MM.1S (cell line): ENCODE measurements around the gene ST8SIA5.

Experiments used
- DNase-seq: peaks from one replicate; pipeline ENCODE4 v3.0.0-alpha.2; 2015
- H2AFZ ChIP-seq: fragments of 300-600 bp; sonication (generic); 2 replicates; pipeline ENCODE4 v1.6.0; 2016; ENCODE audit warnings: antibody characterized with exemption, low read length
- H3F3A ChIP-seq: fragments of 300-600 bp; sonication (generic); 2 replicates; pipeline ENCODE4 v1.6.1; 2016; ENCODE audit warnings: mild to moderate bottlenecking, antibody characterized with exemption, low read length, moderate library complexity, mixed read lengths; ENCODE audit not compliant: insufficient read depth
- H3K27ac ChIP-seq: fragments of 300-600 bp; sonication (generic); 2 replicates; pipeline ENCODE4 v1.5.1; 2016; ENCODE audit warnings: mild to moderate bottlenecking, low read length
- H3K27me3 ChIP-seq: fragments of 300-600 bp; sonication (generic); replicated peaks from 2 replicates; pipeline ENCODE4 v1.6.0; 2016; ENCODE audit warnings: low read length; ENCODE audit not compliant: insufficient read depth
- H3K36me3 ChIP-seq: fragments of 300-600 bp; sonication (generic); replicated peaks from 2 replicates; pipeline ENCODE4 v1.6.1; 2016; ENCODE audit warnings: mild to moderate bottlenecking, low read length, mixed read lengths; ENCODE audit not compliant: insufficient read depth
- H3K4me1 ChIP-seq: fragments of 300-600 bp; sonication (generic); 2 replicates; pipeline ENCODE4 v1.6.1; 2016; ENCODE audit warnings: low read length, mixed read lengths
- H3K4me2 ChIP-seq: fragments of 300-600 bp; sonication (generic); 2 replicates; pipeline ENCODE4 v1.6.0; 2016; ENCODE audit warnings: low read depth, low read length
- H3K4me3 ChIP-seq: fragments of 300-600 bp; sonication (generic); 2 replicates; pipeline ENCODE4 v1.5.1; 2016; ENCODE audit warnings: low read length, mixed read lengths
- H3K79me2 ChIP-seq: fragments of 300-600 bp; sonication (generic); 2 replicates; pipeline ENCODE4 v1.6.1; 2016; ENCODE audit warnings: mixed run types, low read length, mixed read lengths
- H3K9ac ChIP-seq: fragments of 300-600 bp; sonication (generic); 2 replicates; pipeline ENCODE4 v1.6.1; 2016; ENCODE audit warnings: low read length, mixed read lengths
- H3K9me2 ChIP-seq: fragments of 300-600 bp; sonication (generic); replicated peaks from 2 replicates; pipeline ENCODE4 v1.6.1; 2016; ENCODE audit warnings: mild to moderate bottlenecking, low read length, mixed read lengths; ENCODE audit not compliant: insufficient read depth
- H3K9me3 ChIP-seq: fragments of 300-600 bp; sonication (generic); replicated peaks from 2 replicates; pipeline ENCODE4 v1.6.1; 2016; ENCODE audit warnings: mild to moderate bottlenecking, low read length, mixed read lengths; ENCODE audit not compliant: insufficient read depth
- H4K20me1 ChIP-seq: fragments of 300-600 bp; sonication (generic); 2 replicates; pipeline ENCODE4 v1.6.1; 2016; ENCODE audit warnings: mild to moderate bottlenecking, low read length, moderate library complexity, mixed read lengths; ENCODE audit not compliant: insufficient read depth
- EZH2 ChIP-seq: fragments of 300-600 bp; sonication (generic); optimal IDR thresholded peaks from 2 replicates; pipeline ENCODE3; 2017; ENCODE audit warnings: low read depth, mild to moderate bottlenecking, antibody characterized with exemption, low read length, mixed read lengths
- EZH2phosphoT487 ChIP-seq: fragments of 300-600 bp; sonication (generic); IDR thresholded peaks from 2 replicates; pipeline ENCODE4 v1.6.1; 2018; ENCODE audit warnings: antibody characterized with exemption, low read length
- TF ChIP-seq, protein P1 (sequence below): fragments of 300-600 bp; sonication (generic); IDR thresholded peaks from 2 replicates; pipeline ENCODE4 v1.5.1; 2016; ENCODE audit warnings: antibody characterized with exemption, low read length, mixed read lengths

ST8SIA5 gene

DNA sequence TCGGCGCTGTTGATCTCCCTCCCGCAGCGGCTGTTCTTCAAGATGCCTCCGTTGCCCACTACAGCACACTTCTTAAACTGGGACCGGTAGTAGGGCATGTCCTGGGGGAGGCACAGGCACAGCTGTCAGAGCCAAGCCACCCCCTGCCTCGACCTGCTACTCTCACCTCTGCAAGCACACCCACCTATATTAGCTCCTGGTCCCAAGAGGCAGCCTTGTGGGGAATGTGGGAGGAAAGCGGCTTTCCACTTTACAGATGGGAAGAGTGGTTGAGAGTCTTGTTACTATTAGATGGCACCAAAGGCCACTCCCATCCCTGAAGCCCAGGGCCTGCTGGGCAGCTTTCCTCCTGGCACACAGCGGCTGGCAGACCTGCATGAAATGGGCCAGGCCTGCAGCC lies 70.7 kb downstream of the ST8SIA5 start:
- H2AFZ ChIP-seq, result no peak overlapping the region
- no peaks in the 10 kb centered on the region for H3K27me3 ChIP-seq
- no peak overlapping the region for H3K4me2 ChIP-seq
- H3K79me2 ChIP-seq, result no peaks in the 10 kb centered on the region
- no peak overlapping the region for H3K9ac ChIP-seq
- DNase-seq, result no peak
- no peaks in the 10 kb centered on the region for H4K20me1 ChIP-seq
- no peaks in the 10 kb centered on the region for H3K4me1 ChIP-seq
- H3F3A ChIP-seq, result no peaks in the 10 kb centered on the region
- no peaks in the 10 kb centered on the region for H3K9me2 ChIP-seq
- H3K9me3 ChIP-seq, result no peaks in the 10 kb centered on the region
- H3K4me3 ChIP-seq, result no peak overlapping the region
- no peak overlapping the region for H3K27ac ChIP-seq
- TF ChIP-seq EZH2phosphoT487 (no peak), EZH2 (no peak)
- TF ChIP-seq, protein P1, sequence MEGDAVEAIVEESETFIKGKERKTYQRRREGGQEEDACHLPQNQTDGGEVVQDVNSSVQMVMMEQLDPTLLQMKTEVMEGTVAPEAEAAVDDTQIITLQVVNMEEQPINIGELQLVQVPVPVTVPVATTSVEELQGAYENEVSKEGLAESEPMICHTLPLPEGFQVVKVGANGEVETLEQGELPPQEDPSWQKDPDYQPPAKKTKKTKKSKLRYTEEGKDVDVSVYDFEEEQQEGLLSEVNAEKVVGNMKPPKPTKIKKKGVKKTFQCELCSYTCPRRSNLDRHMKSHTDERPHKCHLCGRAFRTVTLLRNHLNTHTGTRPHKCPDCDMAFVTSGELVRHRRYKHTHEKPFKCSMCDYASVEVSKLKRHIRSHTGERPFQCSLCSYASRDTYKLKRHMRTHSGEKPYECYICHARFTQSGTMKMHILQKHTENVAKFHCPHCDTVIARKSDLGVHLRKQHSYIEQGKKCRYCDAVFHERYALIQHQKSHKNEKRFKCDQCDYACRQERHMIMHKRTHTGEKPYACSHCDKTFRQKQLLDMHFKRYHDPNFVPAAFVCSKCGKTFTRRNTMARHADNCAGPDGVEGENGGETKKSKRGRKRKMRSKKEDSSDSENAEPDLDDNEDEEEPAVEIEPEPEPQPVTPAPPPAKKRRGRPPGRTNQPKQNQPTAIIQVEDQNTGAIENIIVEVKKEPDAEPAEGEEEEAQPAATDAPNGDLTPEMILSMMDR, result no peak
- H3K36me3 ChIP-seq, result no peaks in the 10 kb centered on the region

DNA sequence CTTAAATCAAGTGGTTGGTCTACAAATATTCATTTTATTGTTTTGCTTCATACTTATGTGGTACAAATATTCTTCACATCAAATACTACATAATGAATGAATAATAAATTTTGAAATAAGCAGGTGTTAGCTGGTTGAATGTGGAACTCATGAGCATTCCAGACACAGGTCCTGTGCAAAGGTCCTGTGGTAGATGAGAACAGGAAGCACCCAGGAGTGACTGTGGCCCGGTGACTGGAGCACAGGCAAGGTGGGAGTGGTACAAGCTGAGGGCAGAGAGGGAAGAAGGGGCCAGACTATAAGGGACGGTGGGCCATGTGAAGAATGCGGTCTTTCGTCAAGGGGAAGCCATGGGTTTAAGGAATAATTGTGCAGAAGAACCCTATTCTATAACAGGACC lies 73.6 kb downstream of the ST8SIA5 start:
- DNase-seq, result no peak
- no peaks in the 10 kb centered on the region for H4K20me1 ChIP-seq
- no peaks in the 10 kb centered on the region for H3K4me1 ChIP-seq
- H3K9me3 ChIP-seq, result no peaks in the 10 kb centered on the region
- no peak overlapping the region for H3K4me2 ChIP-seq
- no peaks in the 10 kb centered on the region for H3K27me3 ChIP-seq
- no peaks in the 10 kb centered on the region for H3K36me3 ChIP-seq
- H3K27ac ChIP-seq, result no peak overlapping the region
- H3F3A ChIP-seq, result no peaks in the 10 kb centered on the region
- no peak overlapping the region for H3K9ac ChIP-seq
- no peaks in the 10 kb centered on the region for H3K79me2 ChIP-seq
- H3K9me2 ChIP-seq, result no peaks in the 10 kb centered on the region
- no peak overlapping the region for H2AFZ ChIP-seq
- TF ChIP-seq EZH2 (no peak), EZH2phosphoT487 (no peak)
- TF ChIP-seq, protein P1, result no peak
- H3K4me3 ChIP-seq, result no peak overlapping the region

DNA sequence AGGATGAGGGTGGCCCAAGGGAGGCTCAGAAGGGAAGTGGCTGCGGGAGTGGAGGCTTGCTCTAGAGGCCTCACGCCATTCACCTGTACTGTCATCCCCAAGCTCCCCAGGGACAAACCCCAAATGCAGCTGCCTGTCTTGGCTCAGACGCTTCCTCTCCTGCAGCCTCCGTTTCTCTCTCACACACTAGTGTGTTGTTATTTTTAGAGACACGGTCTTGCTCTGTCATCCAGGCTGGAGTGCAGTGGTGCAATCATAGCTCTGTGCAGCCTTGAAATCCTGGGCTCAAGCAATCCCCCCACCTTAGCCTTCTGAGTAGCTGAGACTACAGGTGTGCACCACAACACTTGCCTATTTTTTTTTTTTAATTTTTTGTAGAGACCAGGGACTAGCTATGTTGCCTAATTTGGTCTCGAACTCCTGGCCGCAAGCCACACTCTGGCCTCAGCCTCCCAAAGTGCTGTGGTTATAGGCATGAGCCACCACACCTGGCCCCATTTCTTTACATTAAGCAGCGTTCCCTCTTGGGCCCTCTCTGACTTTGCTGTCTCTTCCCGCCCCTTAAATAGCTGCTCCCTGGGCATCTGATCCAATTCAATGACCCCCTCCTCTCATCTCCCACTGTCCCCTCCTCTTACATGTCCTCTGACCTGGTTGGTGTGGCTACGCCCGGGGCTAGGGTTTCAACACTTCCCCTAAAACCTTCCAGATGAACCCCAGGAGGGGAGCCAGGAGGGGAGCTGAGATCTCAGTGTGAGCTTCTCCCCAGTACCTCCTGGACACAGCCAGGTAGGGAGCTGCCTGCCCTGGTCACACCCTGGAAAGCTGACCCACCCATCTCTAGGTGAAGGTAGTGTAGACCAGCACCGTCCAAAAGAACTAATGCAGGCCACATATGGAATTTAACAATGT lies 75.8 kb downstream of the ST8SIA5 start:
- Histone ChIP-seq H3K27me3 (no peaks in the 10 kb centered on the region), H2AFZ (no peak overlapping the region), H4K20me1 (no peaks in the 10 kb centered on the region), H3K4me2 (no peak overlapping the region), H3K9me2 (no peaks in the 10 kb centered on the region), H3K79me2 (no peaks in the 10 kb centered on the region), H3K9ac (no peak overlapping the region), H3K4me3 (no peak overlapping the region), H3F3A (no peaks in the 10 kb centered on the region), H3K9me3 (no peaks in the 10 kb centered on the region), H3K27ac (no peak overlapping the region), H3K4me1 (no peaks in the 10 kb centered on the region), H3K36me3 (no peaks in the 10 kb centered on the region)
- TF ChIP-seq EZH2, result no peak
- TF ChIP-seq EZH2phosphoT487, result no peak
- TF ChIP-seq, protein P1, result no peak
- DNase-seq, result no peak
